NCI-H1105 (cell line): ENCODE measurements around the gene TPCN2.

ENCODE experiments used
- DNase-seq: peaks from one replicate; lab custom pipeline; 2025; lab: John Stamatoyannopoulos, UW

TPCN2 gene

GRCh38 chr11:69151836-69152235 is 103.1 kb downstream of the TPCN2 start:
- DNase-seq = no peak

- no peak for DNase-seq
Measured at GRCh38 chr11:69152733-69153421, 104.1 kb downstream of the TPCN2 start.

GRCh38 chr11:69153661-69154060 is 104.9 kb downstream of the TPCN2 start:
- no peak for DNase-seq

GRCh38 chr11:69154211-69154913 is 105.6 kb downstream of the TPCN2 start:
- DNase-seq = no peak

DNA sequence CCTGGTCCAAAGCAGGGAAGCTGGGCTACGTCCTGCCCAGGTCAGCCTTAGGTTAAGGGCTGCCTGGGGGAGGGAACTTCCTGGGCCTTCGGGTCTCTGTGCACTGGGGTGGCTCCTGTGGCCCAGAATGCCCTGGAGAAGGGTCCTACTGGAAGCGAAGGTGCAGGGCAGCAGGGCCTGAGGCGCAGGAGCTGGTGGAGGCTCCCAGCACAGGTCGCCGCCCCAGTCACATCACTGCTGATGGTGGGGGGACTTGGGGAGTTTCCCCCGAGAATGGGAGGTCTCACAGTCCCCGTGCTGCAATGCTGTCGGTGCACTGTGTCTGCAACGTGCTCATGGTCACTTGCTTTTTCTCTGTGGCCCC is 106.2 kb downstream of the TPCN2 start:
- DNase-seq = no peak

DNA sequence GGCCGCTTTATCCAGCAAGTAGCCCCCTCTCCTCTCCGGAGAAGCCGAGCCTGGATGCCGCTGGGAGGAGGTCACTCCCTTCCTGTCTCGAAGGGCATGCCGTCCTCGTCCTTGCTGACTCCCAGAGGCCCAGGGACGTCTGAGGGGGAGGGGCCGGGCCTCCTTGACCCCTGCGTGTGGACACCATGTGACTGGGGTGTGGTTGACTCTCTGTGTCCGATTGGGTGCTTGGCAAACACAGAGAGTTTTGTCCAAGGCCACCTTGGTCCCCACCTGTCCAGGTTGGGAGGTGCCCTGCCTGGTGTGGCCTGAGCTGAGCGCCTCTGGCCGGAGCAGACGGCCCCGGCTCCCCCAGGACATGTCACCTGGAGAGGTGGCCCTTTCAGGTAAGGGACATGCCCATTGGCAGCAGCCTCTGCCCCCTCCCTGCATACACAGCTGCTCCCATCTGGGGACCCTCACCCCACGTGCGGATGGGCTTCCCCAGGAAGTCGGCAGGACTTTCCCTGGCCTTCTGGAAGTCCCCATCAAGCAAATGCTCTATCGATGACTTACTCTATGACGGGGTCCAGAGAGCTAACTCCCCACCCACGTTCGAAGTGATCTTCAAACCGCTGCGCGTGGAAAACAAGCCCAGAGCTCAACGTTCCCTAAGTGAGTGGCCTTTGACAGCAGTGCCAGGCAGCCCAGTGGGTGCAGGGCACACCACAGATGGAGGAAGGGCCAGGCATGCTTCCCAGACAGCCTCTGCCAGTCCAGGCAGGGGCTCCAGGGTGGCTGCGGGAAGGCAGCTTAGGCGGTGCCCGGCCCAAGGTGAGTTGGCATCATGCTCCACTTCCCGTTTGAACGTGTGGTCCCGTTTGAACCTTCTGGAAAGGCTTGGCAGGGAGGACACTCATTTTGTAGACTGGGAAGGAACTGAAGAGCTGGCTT is 106.8 kb downstream of the TPCN2 start, which contains the start of gene SMIM38:
SMIM38 (plus strand) TSS at position 634 of the 933 bp plus-strand sequence. CDS start 1,912 bp downstream, outside the sequence.
- no peak for DNase-seq

DNA sequence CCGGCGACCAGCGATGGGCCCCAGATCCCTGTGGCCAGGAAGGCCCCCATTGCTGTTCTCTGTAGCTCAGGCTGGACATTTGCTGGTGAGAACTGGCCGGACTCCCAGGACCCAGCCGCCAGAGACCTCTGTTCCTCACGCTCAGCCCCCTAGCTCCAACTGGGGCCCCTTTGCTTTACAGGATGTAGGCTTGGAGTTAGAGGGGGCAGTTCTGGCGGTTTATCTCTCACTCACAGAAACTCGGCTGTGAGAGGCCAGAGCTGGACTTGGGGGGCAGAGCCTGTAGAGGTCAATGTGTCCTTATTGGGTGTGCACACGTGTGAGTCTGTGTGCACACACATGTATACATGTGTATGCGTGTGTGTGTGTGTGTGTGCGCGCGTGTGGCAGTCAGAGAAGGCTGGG is 107.5 kb downstream of the TPCN2 start:
- no peak for DNase-seq

GRCh38 chr11:69156673-69157155 is 108.0 kb downstream of the TPCN2 start:
- DNase-seq = no peak

- DNase-seq = peak; percentile 12
Measured at GRCh38 chr11:69157156-69157821, 108.6 kb downstream of the TPCN2 start.

- no peak for DNase-seq
Measured at GRCh38 chr11:69157822-69158231, 109.1 kb downstream of the TPCN2 start.

DNA sequence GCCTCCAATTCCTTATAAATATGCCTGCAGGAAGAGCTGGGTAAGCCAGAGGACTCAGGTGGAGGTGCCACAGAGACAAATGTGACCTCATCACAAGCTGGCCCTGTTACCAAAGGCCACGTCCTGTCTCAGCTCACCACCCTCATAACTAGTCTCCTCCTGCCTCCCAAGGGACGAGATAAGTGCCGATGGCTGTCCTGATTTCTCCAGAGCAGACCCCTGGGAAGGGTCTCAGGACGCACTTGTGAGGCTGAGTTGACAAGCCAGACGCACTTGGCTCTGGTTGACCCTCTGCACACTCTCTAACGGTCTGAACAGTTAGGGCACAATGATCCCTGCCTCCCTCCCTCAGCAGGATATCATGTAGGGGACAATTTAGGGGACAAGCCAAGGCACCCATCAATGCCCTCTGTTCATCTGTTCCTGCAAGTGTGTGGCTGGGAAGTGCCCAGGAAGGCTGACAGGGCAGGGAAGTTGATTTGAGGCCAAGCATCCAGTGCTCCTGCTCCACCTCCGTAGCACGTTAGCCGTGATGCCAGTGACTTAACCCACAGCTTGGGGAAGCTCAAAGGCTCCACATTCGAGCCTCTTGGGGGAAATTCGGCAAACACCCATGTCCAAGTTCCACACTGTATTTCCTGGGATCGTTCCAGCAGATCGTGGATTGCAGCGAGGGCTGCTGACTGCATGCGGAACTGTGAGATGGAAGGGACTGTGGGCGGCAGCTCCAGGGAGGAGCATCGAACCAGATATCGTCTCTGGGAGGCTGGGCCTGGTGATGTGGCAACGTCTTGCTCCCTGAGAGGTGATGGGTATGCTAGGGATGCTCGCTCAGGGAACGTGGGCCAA is 109.8 kb downstream of the TPCN2 start:
- DNase-seq = no peak

DNA sequence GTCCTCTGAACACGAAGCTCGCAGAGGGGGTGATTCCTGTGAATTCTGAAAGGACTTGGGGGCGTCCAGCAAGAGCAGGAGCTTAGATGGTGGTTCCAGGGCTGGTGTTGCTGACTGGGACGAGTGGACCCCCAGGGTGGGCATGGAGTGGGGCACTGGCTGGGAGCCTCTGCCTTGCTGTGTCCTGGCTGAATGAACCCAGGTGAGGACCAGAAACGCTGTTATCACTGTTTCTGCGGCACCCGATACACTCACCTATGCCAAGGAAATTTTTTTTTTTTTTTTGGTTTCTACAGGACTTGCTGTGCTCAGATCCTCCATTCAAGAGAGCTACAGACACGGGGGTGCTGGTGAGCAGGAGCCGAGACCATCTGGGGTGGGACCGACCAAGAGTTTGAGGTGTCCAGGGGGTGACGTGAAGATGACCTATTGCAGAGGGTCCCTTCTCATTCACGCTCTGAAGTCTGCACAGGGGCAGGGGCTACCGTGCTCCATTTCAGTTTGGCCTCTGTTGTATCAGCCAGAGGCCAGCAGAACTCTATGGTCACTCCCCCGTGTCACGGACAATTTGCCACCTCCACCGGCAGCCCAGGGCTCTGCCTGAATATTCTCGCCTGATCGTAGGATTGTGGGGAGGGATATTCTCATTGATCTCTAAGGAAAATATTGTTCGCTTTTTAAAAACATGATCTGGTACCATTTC is 110.6 kb downstream of the TPCN2 start:
- DNase-seq = no peak

DNA sequence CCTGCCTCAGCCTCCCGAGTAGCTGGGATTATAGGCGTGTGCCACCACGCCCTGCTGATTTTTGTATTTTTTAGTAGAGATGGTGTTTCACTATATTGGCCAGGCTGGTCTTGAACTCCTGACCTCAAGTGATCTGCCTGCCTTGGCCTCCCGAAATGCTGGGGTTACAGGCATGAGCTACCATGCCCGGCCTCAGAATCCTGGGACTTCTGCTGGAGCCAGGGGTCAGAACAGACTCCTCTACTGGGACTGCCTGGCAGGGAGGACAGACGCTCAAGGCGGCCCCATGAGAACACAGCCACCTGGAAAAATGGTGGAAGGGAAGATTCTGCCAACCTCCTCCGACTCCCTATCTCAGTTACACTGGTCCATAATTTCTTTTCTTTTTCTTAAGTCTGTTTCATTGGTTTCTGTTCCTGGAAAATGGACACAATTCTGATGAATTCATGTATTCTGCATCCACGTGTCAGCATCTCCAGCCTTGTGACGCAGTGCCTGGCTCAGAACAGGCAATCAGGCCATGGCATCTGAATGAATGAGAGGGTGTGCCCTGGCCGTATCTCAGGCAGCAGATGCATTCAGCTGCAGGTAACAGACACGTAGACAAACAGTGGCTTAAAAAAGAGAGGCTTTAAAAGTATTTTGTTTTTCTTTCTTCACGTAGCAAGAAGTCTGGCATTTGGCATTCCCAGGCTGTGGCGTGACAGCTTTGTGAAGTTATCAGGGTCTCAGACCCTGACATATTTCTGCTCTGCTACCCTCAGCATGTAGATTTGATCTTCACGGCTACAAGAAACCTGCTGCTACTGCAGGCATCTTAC is 111.8 kb downstream of the TPCN2 start:
- no peak for DNase-seq

DNA sequence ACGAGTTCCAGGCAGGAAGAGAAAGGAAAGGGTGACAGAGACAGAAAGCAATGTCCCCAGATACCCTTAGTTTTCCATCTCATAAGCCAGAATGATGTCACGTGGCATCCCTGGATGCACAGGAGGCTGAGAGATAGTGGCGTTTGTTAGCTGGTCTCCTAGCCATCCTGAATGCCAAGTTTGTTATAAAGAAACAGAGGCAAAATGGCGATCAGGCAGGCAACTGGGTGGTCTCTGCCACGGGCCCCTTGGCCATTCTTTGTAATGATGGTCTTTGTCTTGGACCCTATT is 112.3 kb downstream of the TPCN2 start:
- DNase-seq = no peak

DNA sequence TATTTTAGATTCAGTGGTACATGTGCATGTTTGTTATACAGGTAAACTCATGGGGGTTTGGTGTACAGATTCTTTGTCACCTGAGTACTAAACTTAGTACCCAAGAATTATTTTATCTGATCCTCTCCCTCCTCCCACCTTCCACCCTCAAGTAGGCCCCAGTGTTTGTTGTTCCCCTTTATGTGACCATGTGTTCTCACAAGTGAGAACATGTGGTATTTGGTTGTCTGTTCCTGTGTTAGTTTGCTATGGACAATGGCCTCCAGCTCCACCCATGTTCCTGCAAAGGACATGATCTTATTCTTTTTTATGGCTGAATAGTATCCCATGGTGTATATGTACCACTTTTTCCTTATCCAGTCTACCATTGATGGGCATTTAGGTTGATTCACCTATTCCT is 113.8 kb downstream of the TPCN2 start:
- no peak for DNase-seq

- no peak for DNase-seq
Measured at GRCh38 chr11:69163842-69164241, 115.1 kb downstream of the TPCN2 start.

GRCh38 chr11:69164824-69165223 is 116.1 kb downstream of the TPCN2 start:
- no peak for DNase-seq

DNA sequence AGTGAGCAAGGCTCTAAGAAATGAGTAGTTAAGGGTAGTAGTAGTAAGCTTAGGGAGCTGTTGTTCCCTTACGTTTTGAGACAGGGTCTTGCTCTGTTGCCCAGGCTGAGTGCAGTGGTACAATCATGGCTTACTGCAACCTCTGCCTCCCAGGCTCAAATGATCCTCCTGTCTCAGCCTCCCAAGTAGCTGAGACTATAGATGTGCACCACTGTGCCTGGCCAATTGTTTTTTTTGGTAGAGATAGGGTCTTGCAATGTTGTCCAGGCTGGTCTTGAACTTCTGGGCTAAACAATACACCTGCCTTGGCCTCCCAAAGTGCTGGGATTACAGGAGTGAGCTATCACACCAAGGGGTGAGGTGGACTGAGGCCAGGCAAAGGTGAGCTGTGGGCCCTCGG is 117.0 kb downstream of the TPCN2 start:
- no peak for DNase-seq
